Measurements from ENCODE around the gene RAC2.

The RAC2 gene

DNA sequence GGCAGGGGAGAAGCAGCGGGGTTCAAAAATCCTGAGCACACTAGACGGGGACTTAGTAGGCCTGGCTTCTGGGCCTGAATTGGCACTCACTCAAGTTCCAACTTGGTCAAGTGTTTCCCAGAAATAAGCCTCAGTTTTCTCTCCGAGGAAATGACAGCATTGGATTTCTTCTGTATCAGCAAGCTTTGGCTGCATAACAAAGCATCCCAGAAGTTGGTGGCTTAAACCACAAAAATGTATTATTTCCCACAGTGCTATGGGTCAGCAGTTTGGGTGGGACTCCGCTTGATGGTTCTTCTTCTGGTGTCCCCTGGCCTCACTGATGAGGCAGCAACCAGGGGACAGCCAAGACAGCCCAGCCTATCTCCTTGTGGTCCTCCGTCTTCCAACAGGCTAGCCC, 36.6 kb upstream of the RAC2 start:
- H3K27me3 ChIP-seq (replicated peaks; ENCODE audit: insufficient read depth, low read length) = no peaks in the 10 kb centered on the region
- no peak overlapping the region for H3K4me3 ChIP-seq (ENCODE audit: low read length)
- H3K27ac ChIP-seq (ENCODE audit: low read length) = no peak overlapping the region
- H3K36me3 ChIP-seq (replicated peaks; ENCODE audit: insufficient read depth, low read length) = no peaks in the 10 kb centered on the region
- peaks cover 25% of the 10 kb centered on the region for H3K4me1 ChIP-seq (ENCODE audit: low read length)
- H3K79me2 ChIP-seq (ENCODE audit: low read length) = peaks cover 18% of the 10 kb centered on the region
- no peak overlapping the region for H2AFZ ChIP-seq (ENCODE audit: low read length)
- H3K9me3 ChIP-seq (replicated peaks; ENCODE audit: insufficient read depth, low read length) = no peaks in the 10 kb centered on the region
- H3K9ac ChIP-seq (ENCODE audit: low read length) = no peak overlapping the region
- no peak for DNase-seq
- H3K4me2 ChIP-seq (ENCODE audit: low read depth, low read length) = no peak overlapping the region
- TF ChIP-seq EZH2phosphoT487 (IDR thresholded peaks at IDR 0.05; ENCODE audit: low read length) (no peak), EZH2 (optimal IDR thresholded peaks at IDR 0.05; ENCODE audit: low read depth, low read length) (no peak)
- TF ChIP-seq, protein P1, sequence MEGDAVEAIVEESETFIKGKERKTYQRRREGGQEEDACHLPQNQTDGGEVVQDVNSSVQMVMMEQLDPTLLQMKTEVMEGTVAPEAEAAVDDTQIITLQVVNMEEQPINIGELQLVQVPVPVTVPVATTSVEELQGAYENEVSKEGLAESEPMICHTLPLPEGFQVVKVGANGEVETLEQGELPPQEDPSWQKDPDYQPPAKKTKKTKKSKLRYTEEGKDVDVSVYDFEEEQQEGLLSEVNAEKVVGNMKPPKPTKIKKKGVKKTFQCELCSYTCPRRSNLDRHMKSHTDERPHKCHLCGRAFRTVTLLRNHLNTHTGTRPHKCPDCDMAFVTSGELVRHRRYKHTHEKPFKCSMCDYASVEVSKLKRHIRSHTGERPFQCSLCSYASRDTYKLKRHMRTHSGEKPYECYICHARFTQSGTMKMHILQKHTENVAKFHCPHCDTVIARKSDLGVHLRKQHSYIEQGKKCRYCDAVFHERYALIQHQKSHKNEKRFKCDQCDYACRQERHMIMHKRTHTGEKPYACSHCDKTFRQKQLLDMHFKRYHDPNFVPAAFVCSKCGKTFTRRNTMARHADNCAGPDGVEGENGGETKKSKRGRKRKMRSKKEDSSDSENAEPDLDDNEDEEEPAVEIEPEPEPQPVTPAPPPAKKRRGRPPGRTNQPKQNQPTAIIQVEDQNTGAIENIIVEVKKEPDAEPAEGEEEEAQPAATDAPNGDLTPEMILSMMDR (IDR thresholded peaks at IDR 0.05; ENCODE audit: low read length) = no peak
- H3K9me2 ChIP-seq (replicated peaks; ENCODE audit: insufficient read depth, low read length) = no peaks in the 10 kb centered on the region
- H4K20me1 ChIP-seq (ENCODE audit: insufficient read depth, low read length) = no peaks in the 10 kb centered on the region
- peaks cover 9% of the 10 kb centered on the region; the same call in 1 of the 2 replicates for H3F3A ChIP-seq (ENCODE audit: insufficient read depth, low read length)

DNA sequence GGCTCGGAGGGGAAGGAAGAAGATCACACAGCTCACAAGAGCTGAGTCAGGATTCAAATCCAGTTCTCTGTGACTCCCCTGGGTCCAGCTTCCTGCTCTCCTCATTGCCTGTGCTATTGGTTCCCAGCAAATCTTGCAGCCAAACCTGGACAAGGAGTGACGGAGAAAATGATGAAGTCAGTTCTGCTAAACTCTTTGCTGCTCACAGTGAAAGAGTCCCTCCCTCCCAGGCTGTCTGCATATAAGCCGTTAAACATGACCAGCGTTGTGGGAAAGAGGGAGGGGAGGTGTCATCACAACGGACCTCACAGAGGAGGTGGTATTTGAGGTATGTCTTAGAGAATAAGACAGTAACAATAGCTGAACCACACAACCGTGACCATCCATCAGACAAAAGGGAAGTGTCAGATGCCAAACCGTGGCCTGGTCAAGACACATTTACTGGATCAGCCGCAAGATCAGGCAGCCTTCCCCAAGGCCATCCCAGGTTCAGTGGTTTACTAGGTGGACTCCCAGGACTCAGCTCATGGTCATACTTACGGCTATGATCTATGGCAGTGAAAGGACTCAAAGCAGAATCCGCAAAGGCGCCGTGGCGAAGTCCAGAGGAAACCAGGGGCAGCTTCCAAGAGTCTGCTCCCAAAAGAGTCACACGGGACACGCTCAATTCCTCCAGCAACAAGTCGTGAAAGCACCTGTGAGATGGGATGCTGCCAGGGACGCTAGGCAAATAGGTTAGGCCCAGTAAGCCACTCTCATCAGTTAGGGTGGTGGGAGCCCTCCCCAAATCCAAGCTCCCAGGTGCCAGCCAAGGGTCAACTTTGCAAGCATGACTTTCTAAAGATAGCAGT, 35.5 kb upstream of the RAC2 start:
- H3K9me3 ChIP-seq (replicated peaks; ENCODE audit: insufficient read depth, low read length) = no peaks in the 10 kb centered on the region
- H3F3A ChIP-seq (ENCODE audit: insufficient read depth, low read length) = peaks cover 5% of the 10 kb centered on the region; the same call in 1 of the 2 replicates
- H3K79me2 ChIP-seq (ENCODE audit: low read length) = peaks cover 18% of the 10 kb centered on the region
- no peak overlapping the region for H3K4me3 ChIP-seq (ENCODE audit: low read length)
- no peaks in the 10 kb centered on the region for H3K9me2 ChIP-seq (replicated peaks; ENCODE audit: insufficient read depth, low read length)
- DNase-seq = no peak
- H3K27ac ChIP-seq (ENCODE audit: low read length) = no peak overlapping the region
- no peak overlapping the region for H3K4me2 ChIP-seq (ENCODE audit: low read depth, low read length)
- no peaks in the 10 kb centered on the region for H3K27me3 ChIP-seq (replicated peaks; ENCODE audit: insufficient read depth, low read length)
- no peak overlapping the region for H2AFZ ChIP-seq (ENCODE audit: low read length)
- H3K36me3 ChIP-seq (replicated peaks; ENCODE audit: insufficient read depth, low read length) = no peaks in the 10 kb centered on the region
- no peak overlapping the region for H3K9ac ChIP-seq (ENCODE audit: low read length)
- H4K20me1 ChIP-seq (ENCODE audit: insufficient read depth, low read length) = no peaks in the 10 kb centered on the region
- H3K4me1 ChIP-seq (ENCODE audit: low read length) = peaks cover 21% of the 10 kb centered on the region
- TF ChIP-seq EZH2phosphoT487 (IDR thresholded peaks at IDR 0.05; ENCODE audit: low read length) (no peak), EZH2 (optimal IDR thresholded peaks at IDR 0.05; ENCODE audit: low read depth, low read length) (no peak)
- TF ChIP-seq, protein P1 (IDR thresholded peaks at IDR 0.05; ENCODE audit: low read length) = no peak

DNA sequence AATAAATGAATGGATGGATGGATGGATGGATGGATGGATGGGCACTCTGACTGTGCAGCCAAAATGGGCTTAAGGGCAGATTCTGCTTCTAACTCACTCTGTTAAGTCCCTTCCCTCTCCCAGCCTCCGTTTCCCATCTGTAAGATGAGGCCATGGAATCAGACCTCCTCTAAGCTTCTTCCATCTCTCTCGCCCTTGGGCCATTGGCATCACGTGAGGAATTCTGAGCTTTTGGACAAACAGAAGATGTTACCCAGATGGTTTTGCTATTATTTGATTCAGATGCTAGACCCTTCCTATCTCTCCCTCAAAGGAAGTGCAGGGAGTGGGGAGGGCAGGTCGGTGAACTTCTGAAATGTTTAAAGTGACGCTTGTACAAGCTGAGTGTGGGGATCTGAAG, 34.2 kb upstream of the RAC2 start:
- Histone ChIP-seq H3K4me2 (ENCODE audit: low read depth, low read length) (no peak overlapping the region), H3K4me3 (ENCODE audit: low read length) (no peak overlapping the region), H3K9me3 (replicated peaks; ENCODE audit: insufficient read depth, low read length) (no peaks in the 10 kb centered on the region), H3K9me2 (replicated peaks; ENCODE audit: insufficient read depth, low read length) (no peaks in the 10 kb centered on the region), H3F3A (ENCODE audit: insufficient read depth, low read length) (no peaks in the 10 kb centered on the region), H3K27me3 (replicated peaks; ENCODE audit: insufficient read depth, low read length) (no peaks in the 10 kb centered on the region), H3K36me3 (replicated peaks; ENCODE audit: insufficient read depth, low read length) (no peaks in the 10 kb centered on the region), H3K27ac (ENCODE audit: low read length) (no peak overlapping the region), H4K20me1 (ENCODE audit: insufficient read depth, low read length) (no peaks in the 10 kb centered on the region), H3K9ac (ENCODE audit: low read length) (no peak overlapping the region), H3K4me1 (ENCODE audit: low read length) (peaks cover 8% of the 10 kb centered on the region; the same call in 1 of the 2 replicates), H2AFZ (ENCODE audit: low read length) (no peak overlapping the region), H3K79me2 (ENCODE audit: low read length) (peaks cover 13% of the 10 kb centered on the region)
- no peak for DNase-seq
- TF ChIP-seq EZH2 (optimal IDR thresholded peaks at IDR 0.05; ENCODE audit: low read depth, low read length) (no peak), EZH2phosphoT487 (IDR thresholded peaks at IDR 0.05; ENCODE audit: low read length) (no peak)
- TF ChIP-seq, protein P1 (IDR thresholded peaks at IDR 0.05; ENCODE audit: low read length) = no peak

Data from MM.1S (cell line).